Pancreas (tissue), 10 donors: ENCODE measurements around the gene SEPTIN8. TPM values are rescaled to one million over a fixed set of nuclear protein-coding genes. Genes with fewer than 3 reads are reported as not detected.

Experiments
- ATAC-seq, 4 donors: fragments of 200-7000 bp; cut with Tn5 transposase; one replicate each; pipeline versions ENCODE4 v1.8.0 to v1.9.1; 2020; ENCODE audit warnings: mild to moderate bottlenecking in 4 of 4, moderate library complexity in 4 of 4
- DNase-seq, 6 donors: peaks; one replicate each; pipeline ENCODE4 v3.0.0-alpha.2; 2020
- FAIRE-seq: peaks from 2 replicates; lab custom pipeline; 2012; peaks lifted over from hg19 to GRCh38; lab: Jason Lieb, UNC
- H3K27ac ChIP-seq, 4 donors: fragments of 200-600 bp; sonication (generic); 1 replicate in 3 of 4; 2 replicates in 1 of 4; pipeline versions ENCODE4 v1.5.0 to v1.8.0; 2020
- H3K27me3 ChIP-seq, 4 donors: fragments of 200-600 bp; one replicate each; pipeline ENCODE4 v1.8.0; 2021
- H3K36me3 ChIP-seq, 3 donors: fragments of 200-600 bp; sonication (generic) in 1 of 3; one replicate each; pipeline versions ENCODE4 v1.5.0 to v1.8.0; 2020 to 2021
- H3K4me1 ChIP-seq, 3 donors: fragments of 200-600 bp; one replicate each; pipeline ENCODE4 v1.8.0; 2021
- H3K4me3 ChIP-seq, 4 donors: fragments of 200-600 bp; sonication (generic) in 2 of 4; one replicate each; pipeline versions ENCODE4 v1.5.0 to v1.8.0; 2020 to 2021
- H3K9me3 ChIP-seq, 4 donors: fragments of 200-600 bp; one replicate each; pipeline ENCODE4 v1.8.0; 2021
- WGBS, 2 donors: extraction: QIAGEN DNeasy Blood & Tissue Kit; methylation state at CpG; one replicate each; pipeline ENCODE4 v1.1.7; 2013; 5-methylcytosine and 5-hydroxymethylcytosine counted together
- intact Hi-C, 3 donors: fragments of 100-400 bp; cut with DNase I; formaldehyde crosslinking; loops; one replicate each; pipeline versions ENCODE4 v1.11.1 to v1.14.2; 2022
- polyA plus RNA-seq, 2 donors: library from polyadenylated mRNA; stranded (reverse); fragments of 200-250 nt; gene quantifications; one replicate each; pipeline ENCODE4 v1.2.3, GENCODE V29; 2013
- total RNA-seq, 6 donors: library from RNA; stranded (reverse); fragmentation: NEBNext Ultra II Directional in 4 of 6; extraction: Animal tissue kit (Norgen Biotek cat#: 25700) in 4 of 6; gene quantifications; one replicate each; pipeline versions ENCODE4 v1.2.1 to v1.2.4, GENCODE V29; 2021 to 2023
- TF ChIP-seq, protein P1 (sequence below), 4 donors: fragments of 200-600 bp; sonication (generic) in 3 of 4; IDR thresholded peaks; one replicate each; pipeline versions ENCODE4 v1.5.0 to v1.8.0; 2021; ENCODE audit warnings: antibody characterized with exemption in 4 of 4
- donor health status: healthy with polysubstance abuse.
- donor health status: DM: no; HTN: no; CAD: no; lungs with moderate emphysema.
- donor health status: DM: no; HTN: no; CAD: no.
- donor health status: control.
- donor health status: control.
- donor health status: Bipolar disorder and iron deficiency.
- donor health status: DM: yes; HTN: yes; CAD: no.
- donor health status: DM: no; HTN: no; CAD: no.
- donor health status: DM: no; HTN: no; CAD: no.
- donor health status: DM: yes; HTN: yes; CAD: no.

Gene SEPTIN8
- total and polyA plus RNA-seq, 8 donors: 13.1 to 32.8 (median 18.3) TPM

DNA sequence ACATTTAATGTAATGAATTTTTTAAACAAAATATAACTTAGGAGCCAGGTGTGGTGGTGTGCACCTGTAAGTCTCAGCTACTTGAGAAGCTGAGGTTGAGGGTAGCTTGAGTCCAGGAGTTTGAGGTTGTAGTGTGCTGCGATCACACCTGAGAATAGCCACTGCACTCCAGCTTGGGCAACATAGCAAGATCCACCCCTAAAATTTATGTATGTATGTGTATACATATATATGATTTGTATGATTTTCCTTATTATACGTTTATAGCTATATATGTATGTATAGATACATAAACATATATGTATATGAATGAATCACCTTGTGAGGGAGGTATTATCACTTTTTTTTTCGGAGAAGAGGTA, 30.5 kb downstream of the SEPTIN8 start:
- Histone ChIP-seq H3K27ac (no peak overlapping the region), H3K36me3 (no peaks in the 10 kb centered on the region), H3K9me3 (no peaks in the 10 kb centered on the region), H3K4me1 (peaks cover 0 to 4% (median 0%) of the 10 kb centered on the region in 3 donors), H3K4me3 (peak overlapping the region in 2 of 4 donors; percentile 52 to 64), H3K27me3 (no peaks in the 10 kb centered on the region)
- ATAC-seq (no peak), DNase-seq (no peak), FAIRE-seq (no peak)
- intact Hi-C loops: no loop called here
- 17 to 27% methylated on average over 3 of the region's 3 CpGs for WGBS, 2 donors
- TF ChIP-seq, protein P1, sequence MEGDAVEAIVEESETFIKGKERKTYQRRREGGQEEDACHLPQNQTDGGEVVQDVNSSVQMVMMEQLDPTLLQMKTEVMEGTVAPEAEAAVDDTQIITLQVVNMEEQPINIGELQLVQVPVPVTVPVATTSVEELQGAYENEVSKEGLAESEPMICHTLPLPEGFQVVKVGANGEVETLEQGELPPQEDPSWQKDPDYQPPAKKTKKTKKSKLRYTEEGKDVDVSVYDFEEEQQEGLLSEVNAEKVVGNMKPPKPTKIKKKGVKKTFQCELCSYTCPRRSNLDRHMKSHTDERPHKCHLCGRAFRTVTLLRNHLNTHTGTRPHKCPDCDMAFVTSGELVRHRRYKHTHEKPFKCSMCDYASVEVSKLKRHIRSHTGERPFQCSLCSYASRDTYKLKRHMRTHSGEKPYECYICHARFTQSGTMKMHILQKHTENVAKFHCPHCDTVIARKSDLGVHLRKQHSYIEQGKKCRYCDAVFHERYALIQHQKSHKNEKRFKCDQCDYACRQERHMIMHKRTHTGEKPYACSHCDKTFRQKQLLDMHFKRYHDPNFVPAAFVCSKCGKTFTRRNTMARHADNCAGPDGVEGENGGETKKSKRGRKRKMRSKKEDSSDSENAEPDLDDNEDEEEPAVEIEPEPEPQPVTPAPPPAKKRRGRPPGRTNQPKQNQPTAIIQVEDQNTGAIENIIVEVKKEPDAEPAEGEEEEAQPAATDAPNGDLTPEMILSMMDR (IDR thresholded peaks at IDR 0.05): no peak

DNA sequence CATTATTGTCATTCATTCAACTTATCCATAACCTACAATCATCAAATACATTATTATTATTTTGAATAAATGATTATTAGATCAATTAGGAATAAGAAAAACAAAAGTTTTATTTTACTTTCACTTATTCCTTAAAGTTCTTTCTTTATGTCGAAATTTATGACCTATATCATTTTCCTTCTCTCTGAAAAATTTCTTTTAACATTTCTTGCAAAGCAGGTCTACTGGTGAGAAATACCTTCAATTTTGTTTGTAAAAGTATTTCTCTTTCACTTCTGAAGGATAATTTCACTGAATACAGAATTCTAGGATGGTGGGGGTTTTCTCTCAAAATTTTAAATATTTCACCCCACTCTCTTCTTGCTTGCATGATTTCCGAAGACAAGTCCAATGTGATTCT, 32.4 kb downstream of the SEPTIN8 start:
- intact Hi-C loops: no loop called here
- TF ChIP-seq, protein P1 (IDR thresholded peaks at IDR 0.05): no peak
- Histone ChIP-seq H3K27ac (no peak overlapping the region), H3K9me3 (no peaks in the 10 kb centered on the region), H3K36me3 (no peaks in the 10 kb centered on the region), H3K4me3 (no peak overlapping the region), H3K27me3 (no peaks in the 10 kb centered on the region), H3K4me1 (peaks cover 0 to 4% (median 0%) of the 10 kb centered on the region in 3 donors)
- DNase-seq (no peak), FAIRE-seq (peak; percentile 23), ATAC-seq (no peak)
- 63 to 67% methylated on average over 2 of the region's 2 CpGs for WGBS, 2 donors

DNA sequence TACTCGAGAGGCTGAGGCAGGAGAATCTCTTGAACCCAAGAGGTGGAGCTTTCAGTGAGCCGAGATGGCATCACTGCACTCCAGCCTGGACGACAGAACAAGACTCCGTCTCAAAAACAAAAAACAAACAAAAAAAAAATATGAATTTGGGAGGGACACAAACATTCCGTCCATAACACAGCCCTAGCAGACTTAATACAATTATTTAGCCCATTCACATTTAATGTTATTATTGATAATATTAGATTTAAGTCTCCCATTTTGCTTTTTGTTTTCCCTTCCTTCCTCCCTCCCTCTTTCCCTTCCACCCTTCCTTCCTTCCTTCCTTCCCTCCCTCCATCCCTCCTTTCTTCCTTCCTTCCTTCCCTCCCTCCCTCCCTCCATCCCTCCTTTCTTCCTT, 34.4 kb downstream of the SEPTIN8 start:
- Histone ChIP-seq H3K36me3 (no peaks in the 10 kb centered on the region), H3K9me3 (no peaks in the 10 kb centered on the region), H3K4me3 (no peak overlapping the region), H3K27me3 (no peaks in the 10 kb centered on the region), H3K4me1 (peaks cover 0 to 4% (median 0%) of the 10 kb centered on the region in 3 donors), H3K27ac (no peak overlapping the region)
- WGBS, 2 donors: 86 to 93% methylated on average over 5 of the region's 5 CpGs
- TF ChIP-seq, protein P1 (IDR thresholded peaks at IDR 0.05): no peak
- ATAC-seq: no peak
- DNase-seq: no peak
- intact Hi-C loops: no loop called here
- FAIRE-seq: no peak

DNA sequence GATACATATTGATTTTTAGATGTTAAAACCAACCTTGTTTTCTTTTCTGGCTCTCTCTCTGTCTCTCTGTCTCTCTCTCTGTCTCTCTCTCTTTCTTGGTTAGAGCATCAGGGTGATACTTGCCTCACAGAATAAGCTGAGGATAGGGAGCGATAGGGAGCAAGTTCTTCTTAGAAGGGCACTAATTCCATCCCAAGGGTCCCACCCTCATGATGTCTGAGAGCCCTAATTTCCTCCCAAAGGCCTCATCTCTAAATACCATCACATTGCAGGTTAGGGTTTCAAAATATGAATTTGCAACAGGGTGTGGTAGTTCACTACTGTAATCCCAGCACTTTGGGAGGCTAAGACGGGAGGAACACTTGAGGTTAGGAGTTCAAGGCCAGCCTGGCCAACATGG, 34.9 kb downstream of the SEPTIN8 start:
- FAIRE-seq (no peak), DNase-seq (no peak), ATAC-seq (no peak)
- Histone ChIP-seq H3K27ac (no peak overlapping the region), H3K9me3 (no peaks in the 10 kb centered on the region), H3K4me3 (no peak overlapping the region), H3K27me3 (no peaks in the 10 kb centered on the region), H3K4me1 (peaks cover 0 to 4% (median 0%) of the 10 kb centered on the region in 3 donors), H3K36me3 (no peaks in the 10 kb centered on the region)
- TF ChIP-seq, protein P1 (IDR thresholded peaks at IDR 0.05): no peak
- intact Hi-C loops: no loop called here
- WGBS, 2 donors: 89 to 92% methylated on average over 2 of the region's 2 CpGs

DNA sequence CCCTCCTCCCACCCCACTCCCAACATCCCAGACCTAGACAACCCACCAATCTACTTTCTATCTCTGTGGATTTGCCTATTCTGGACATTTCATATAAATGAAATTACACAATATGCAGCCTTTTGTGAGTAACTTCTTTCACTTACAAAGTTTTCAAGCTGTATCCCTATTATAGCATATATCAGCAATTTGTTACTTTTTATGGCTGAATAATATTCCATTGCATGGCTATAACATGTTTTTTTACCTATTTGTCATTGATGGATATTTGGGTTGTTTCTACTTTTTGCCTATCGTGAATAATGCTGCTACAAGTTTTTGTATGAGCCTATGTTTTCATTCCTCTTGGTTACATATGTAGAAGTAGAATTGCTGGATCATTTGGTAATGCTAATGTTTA, 37.8 kb downstream of the SEPTIN8 start:
- no peak for ATAC-seq
- H3K27me3 ChIP-seq: no peaks in the 10 kb centered on the region
- H3K4me1 ChIP-seq: peaks cover 0 to 8% (median 0%) of the 10 kb centered on the region in 3 donors
- no peak overlapping the region for H3K4me3 ChIP-seq
- H3K27ac ChIP-seq: no peak overlapping the region
- intact Hi-C loops: no loop called here
- whole genome bisulfite sequencing, 2 donors: 67 to 78% methylated on average over 1 of the region's 1 CpG
- FAIRE-seq: no peak
- no peak for DNase-seq
- H3K36me3 ChIP-seq: no peaks in the 10 kb centered on the region
- no peaks in the 10 kb centered on the region for H3K9me3 ChIP-seq
- TF ChIP-seq, protein P1 (IDR thresholded peaks at IDR 0.05): no peak
